Osteocyte (in vitro differentiated cells): ENCODE measurements around the gene DPH2. TPM values are rescaled to one million over a fixed set of nuclear protein-coding genes. Genes with fewer than 3 reads are reported as not detected.

ENCODE experiments used
- DNase-seq: peaks from one replicate; pipeline ENCODE4 v3.0.0; 2021; ENCODE audit warnings: mixed read lengths; ENCODE audit not compliant: unreplicated experiment; ENCODE audit errors: extremely low spot score
- H3K27ac Mint-ChIP-seq: one replicate; pipeline ENCODE4 v1.8.0; 2021; ENCODE audit warnings: mild to moderate bottlenecking, mixed read lengths; ENCODE audit not compliant: unreplicated experiment
- H3K27me3 Mint-ChIP-seq: one replicate; pipeline ENCODE4 v1.8.0; 2021; ENCODE audit warnings: mixed read lengths; ENCODE audit not compliant: unreplicated experiment
- H3K36me3 Mint-ChIP-seq: one replicate; pipeline ENCODE4 v1.8.0; 2021; ENCODE audit warnings: mixed read lengths; ENCODE audit not compliant: unreplicated experiment
- H3K4me1 Mint-ChIP-seq: one replicate; pipeline ENCODE4 v1.8.0; 2021; ENCODE audit warnings: mixed read lengths; ENCODE audit not compliant: unreplicated experiment
- H3K4me3 Mint-ChIP-seq: one replicate; pipeline ENCODE4 v1.8.0; 2021; ENCODE audit warnings: mild to moderate bottlenecking, moderate library complexity, mixed read lengths; ENCODE audit not compliant: unreplicated experiment
- H3K9me3 Mint-ChIP-seq: one replicate; pipeline ENCODE4 v1.8.0; 2021; ENCODE audit warnings: mixed read lengths; ENCODE audit not compliant: unreplicated experiment
- CTCF ChIP-seq: fragments of 200-600 bp; sonication (generic); IDR thresholded peaks from 2 replicates; pipeline ENCODE4 v1.5.0; 2021; ENCODE audit warnings: antibody characterized with exemption, mild to moderate bottlenecking, moderate library complexity
- total RNA-seq: library from RNA; stranded (reverse); gene quantifications from 2 replicates; pipeline ENCODE4 v1.2.1, GENCODE V29; 2021

DPH2 gene
- total RNA-seq, 1 donor from 2014 or later, result 22.4 TPM

- no peak for TF ChIP-seq CTCF
- DNase-seq, result no peak
- Mint-ChIP-seq H3K4me1 (peaks cover 31% of the 10 kb centered on the region), H3K27me3 (no peaks in the 10 kb centered on the region), H3K4me3 (peak overlapping the region; percentile 91), H3K36me3 (peaks cover 9% of the 10 kb centered on the region), H3K9me3 (no peaks in the 10 kb centered on the region), H3K27ac (peak overlapping the region; percentile 94)
These were observed 21.9 kb upstream of the DPH2 start for GRCh38 chr1:43947874-43948437.

- Mint-ChIP-seq H3K27ac (no peak overlapping the region), H3K36me3 (peaks cover 9% of the 10 kb centered on the region), H3K4me3 (no peak overlapping the region), H3K9me3 (no peaks in the 10 kb centered on the region), H3K27me3 (no peaks in the 10 kb centered on the region), H3K4me1 (peaks cover 31% of the 10 kb centered on the region)
- no peak for DNase-seq
- TF ChIP-seq CTCF, result no peak
These were observed 20.1 kb upstream of the DPH2 start for GRCh38 chr1:43949678-43950077.

DNA sequence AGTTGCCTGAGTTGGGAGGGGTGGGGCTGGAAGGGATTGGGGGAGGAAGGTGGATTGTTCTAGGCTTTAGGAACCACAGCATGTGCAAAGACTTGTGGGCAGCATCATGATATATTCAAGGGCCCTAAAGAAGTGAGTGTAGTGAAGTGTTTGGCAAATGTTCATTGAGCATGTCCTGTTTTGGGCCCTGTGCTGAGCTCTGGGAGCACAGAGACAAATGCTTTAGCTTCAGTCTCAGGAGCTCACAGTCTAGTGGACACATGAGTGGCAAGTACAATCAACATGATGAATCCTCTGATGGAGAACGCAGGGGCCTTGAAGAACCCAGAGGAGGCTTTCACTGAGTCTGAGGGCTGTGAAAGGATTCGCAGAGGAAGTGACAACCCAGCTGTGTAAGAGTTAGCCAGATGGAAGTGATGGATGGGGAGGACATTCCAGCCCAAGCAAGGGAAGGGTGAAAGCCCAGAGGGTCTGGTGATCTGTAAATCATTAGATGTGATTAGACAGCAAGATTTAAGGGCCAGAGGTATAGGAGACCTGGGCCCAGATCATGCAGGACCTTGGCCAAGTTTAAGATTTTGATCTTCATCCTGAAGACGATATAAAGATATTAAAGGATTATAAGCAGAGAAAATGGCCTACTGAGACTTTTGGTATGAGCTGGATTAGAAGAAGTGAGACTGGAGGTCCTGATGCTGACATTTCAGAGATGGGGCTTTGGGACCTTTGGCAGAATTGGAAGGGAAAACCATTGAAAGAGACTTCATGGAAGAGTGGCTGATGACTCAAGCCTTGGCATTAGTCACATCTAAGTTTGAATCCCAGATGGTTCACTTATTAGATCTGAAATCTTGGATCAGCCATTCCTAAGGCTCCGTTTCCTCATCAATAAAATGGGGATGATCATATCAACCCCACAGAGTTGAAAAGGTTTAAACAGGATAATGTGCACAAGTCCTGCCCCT lies 18.5 kb upstream of the DPH2 start:
- H3K4me1 Mint-ChIP-seq, result peaks cover 18% of the 10 kb centered on the region
- no peak overlapping the region for H3K4me3 Mint-ChIP-seq
- TF ChIP-seq CTCF, result no peak
- H3K36me3 Mint-ChIP-seq, result peaks cover 9% of the 10 kb centered on the region
- no peaks in the 10 kb centered on the region for H3K27me3 Mint-ChIP-seq
- H3K9me3 Mint-ChIP-seq, result no peaks in the 10 kb centered on the region
- H3K27ac Mint-ChIP-seq, result no peak overlapping the region
- DNase-seq, result no peak

GRCh38 chr1:43952731-43953346 lies 17.0 kb upstream of the DPH2 start:
- peaks cover 13% of the 10 kb centered on the region for H3K36me3 Mint-ChIP-seq
- no peaks in the 10 kb centered on the region for H3K9me3 Mint-ChIP-seq
- peaks cover 12% of the 10 kb centered on the region for H3K4me1 Mint-ChIP-seq
- H3K27ac Mint-ChIP-seq, result no peak overlapping the region
- no peak overlapping the region for H3K4me3 Mint-ChIP-seq
- no peak for TF ChIP-seq CTCF
- no peak for DNase-seq
- no peaks in the 10 kb centered on the region for H3K27me3 Mint-ChIP-seq

- DNase-seq, result no peak
- Mint-ChIP-seq H3K9me3 (no peaks in the 10 kb centered on the region), H3K4me1 (peaks cover 7% of the 10 kb centered on the region), H3K36me3 (peaks cover 19% of the 10 kb centered on the region), H3K4me3 (no peak overlapping the region), H3K27me3 (no peaks in the 10 kb centered on the region), H3K27ac (no peak overlapping the region)
- TF ChIP-seq CTCF, result no peak
These were observed 16.4 kb upstream of the DPH2 start for GRCh38 chr1:43953361-43953760.
